ENCODE data around the gene ATRIP. TPM values are rescaled to one million over a fixed set of nuclear protein-coding genes. Genes with fewer than 3 reads are reported as not detected.

The ATRIP gene
- total RNA-seq, 3 donors from 2014 or later, result 8.2 to 8.6 (median 8.2) TPM

GRCh38 chr3:48465531-48466378 lies 19.2 kb downstream of the ATRIP start:
- H3K4me1 ChIP-seq, result peaks cover 19 to 31% of the 10 kb centered on the region in 2 donors
- no peaks in the 10 kb centered on the region for H3K9me3 ChIP-seq
- no peaks in the 10 kb centered on the region for H3K27me3 ChIP-seq
- H3K4me3 ChIP-seq, result peak overlapping the region; percentile 56 to 72 (median 58)
- H3K36me3 ChIP-seq, result no peaks in the 10 kb centered on the region
- no peak for TF ChIP-seq POLR2A (IDR thresholded peaks at IDR 0.05)
- TF ChIP-seq, protein P1, sequence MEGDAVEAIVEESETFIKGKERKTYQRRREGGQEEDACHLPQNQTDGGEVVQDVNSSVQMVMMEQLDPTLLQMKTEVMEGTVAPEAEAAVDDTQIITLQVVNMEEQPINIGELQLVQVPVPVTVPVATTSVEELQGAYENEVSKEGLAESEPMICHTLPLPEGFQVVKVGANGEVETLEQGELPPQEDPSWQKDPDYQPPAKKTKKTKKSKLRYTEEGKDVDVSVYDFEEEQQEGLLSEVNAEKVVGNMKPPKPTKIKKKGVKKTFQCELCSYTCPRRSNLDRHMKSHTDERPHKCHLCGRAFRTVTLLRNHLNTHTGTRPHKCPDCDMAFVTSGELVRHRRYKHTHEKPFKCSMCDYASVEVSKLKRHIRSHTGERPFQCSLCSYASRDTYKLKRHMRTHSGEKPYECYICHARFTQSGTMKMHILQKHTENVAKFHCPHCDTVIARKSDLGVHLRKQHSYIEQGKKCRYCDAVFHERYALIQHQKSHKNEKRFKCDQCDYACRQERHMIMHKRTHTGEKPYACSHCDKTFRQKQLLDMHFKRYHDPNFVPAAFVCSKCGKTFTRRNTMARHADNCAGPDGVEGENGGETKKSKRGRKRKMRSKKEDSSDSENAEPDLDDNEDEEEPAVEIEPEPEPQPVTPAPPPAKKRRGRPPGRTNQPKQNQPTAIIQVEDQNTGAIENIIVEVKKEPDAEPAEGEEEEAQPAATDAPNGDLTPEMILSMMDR (IDR thresholded peaks at IDR 0.05), result peak; percentile 51 to 77 (median 70)
- peak; percentile 79 to 93 (median 87) for TF ChIP-seq POLR2AphosphoS5 (IDR thresholded peaks at IDR 0.05)
- intact Hi-C loops (cut with DNase I; ENCODE audit: low total_unique reads), result no loop called here
- H3K27ac ChIP-seq, result peak overlapping the region; percentile 99 to 100
- peak; percentile 98 to 99 for DNase-seq (ENCODE audit: low spot score in 2 of 2)

DNA sequence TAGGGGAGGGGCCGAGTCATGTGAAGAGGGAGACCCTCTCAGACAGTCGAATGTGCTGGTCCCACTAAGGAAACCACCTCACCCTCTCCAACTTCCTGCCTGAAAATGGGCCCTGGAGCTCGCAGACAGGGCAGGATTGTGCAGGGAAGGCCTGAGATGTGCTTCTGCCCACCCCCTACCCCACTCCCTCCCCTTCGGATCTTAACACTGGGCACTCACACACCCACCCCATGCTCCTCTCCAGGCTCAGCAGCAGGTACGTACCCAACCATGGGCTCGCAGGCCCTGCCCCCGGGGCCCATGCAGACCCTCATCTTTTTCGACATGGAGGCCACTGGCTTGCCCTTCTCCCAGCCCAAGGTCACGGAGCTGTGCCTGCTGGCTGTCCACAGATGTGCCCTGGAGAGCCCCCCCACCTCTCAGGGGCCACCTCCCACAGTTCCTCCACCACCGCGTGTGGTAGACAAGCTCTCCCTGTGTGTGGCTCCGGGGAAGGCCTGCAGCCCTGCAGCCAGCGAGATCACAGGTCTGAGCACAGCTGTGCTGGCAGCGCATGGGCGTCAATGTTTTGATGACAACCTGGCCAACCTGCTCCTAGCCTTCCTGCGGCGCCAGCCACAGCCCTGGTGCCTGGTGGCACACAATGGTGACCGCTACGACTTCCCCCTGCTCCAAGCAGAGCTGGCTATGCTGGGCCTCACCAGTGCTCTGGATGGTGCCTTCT lies 20.0 kb downstream of the ATRIP start:
- no peak for TF ChIP-seq POLR2A (IDR thresholded peaks at IDR 0.05)
- TF ChIP-seq, protein P1 (IDR thresholded peaks at IDR 0.05), result no peak
- no peak for DNase-seq (ENCODE audit: low spot score in 2 of 2)
- H3K27me3 ChIP-seq, result no peaks in the 10 kb centered on the region
- H3K27ac ChIP-seq, result peak overlapping the region; percentile 99 to 100
- no peaks in the 10 kb centered on the region for H3K9me3 ChIP-seq
- no peaks in the 10 kb centered on the region for H3K36me3 ChIP-seq
- peak overlapping the region; percentile 56 to 72 (median 58) for H3K4me3 ChIP-seq
- intact Hi-C loops (cut with DNase I; ENCODE audit: low total_unique reads), result no loop called here
- peaks cover 19 to 31% of the 10 kb centered on the region in 2 donors for H3K4me1 ChIP-seq

DNA sequence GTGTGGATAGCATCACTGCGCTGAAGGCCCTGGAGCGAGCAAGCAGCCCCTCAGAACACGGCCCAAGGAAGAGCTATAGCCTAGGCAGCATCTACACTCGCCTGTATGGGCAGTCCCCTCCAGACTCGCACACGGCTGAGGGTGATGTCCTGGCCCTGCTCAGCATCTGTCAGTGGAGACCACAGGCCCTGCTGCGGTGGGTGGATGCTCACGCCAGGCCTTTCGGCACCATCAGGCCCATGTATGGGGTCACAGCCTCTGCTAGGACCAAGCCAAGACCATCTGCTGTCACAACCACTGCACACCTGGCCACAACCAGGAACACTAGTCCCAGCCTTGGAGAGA lies 20.5 kb downstream of the ATRIP start:
- Histone ChIP-seq H3K27ac (peak overlapping the region; percentile 99 to 100), H3K4me1 (peaks cover 19 to 31% of the 10 kb centered on the region in 2 donors), H3K4me3 (peak overlapping the region; percentile 56 to 72 (median 58)), H3K36me3 (no peaks in the 10 kb centered on the region), H3K9me3 (no peaks in the 10 kb centered on the region), H3K27me3 (no peaks in the 10 kb centered on the region)
- no peak for DNase-seq (ENCODE audit: low spot score in 2 of 2)
- intact Hi-C loops (cut with DNase I; ENCODE audit: low total_unique reads), result no loop called here
- TF ChIP-seq, protein P1 (IDR thresholded peaks at IDR 0.05), result no peak
- TF ChIP-seq POLR2A (IDR thresholded peaks at IDR 0.05) (no peak), POLR2AphosphoS5 (IDR thresholded peaks at IDR 0.05) (no peak)

GRCh38 chr3:48467473-48468267 lies 21.1 kb downstream of the ATRIP start:
- no peaks in the 10 kb centered on the region for H3K9me3 ChIP-seq
- no peaks in the 10 kb centered on the region for H3K36me3 ChIP-seq
- peak overlapping the region; percentile 99 to 100 for H3K27ac ChIP-seq
- TF ChIP-seq POLR2A (IDR thresholded peaks at IDR 0.05) (no peak), POLR2AphosphoS5 (IDR thresholded peaks at IDR 0.05) (no peak)
- TF ChIP-seq, protein P1 (IDR thresholded peaks at IDR 0.05), result no peak
- intact Hi-C loops (cut with DNase I; ENCODE audit: low total_unique reads), result no loop called here
- H3K4me1 ChIP-seq, result peaks cover 19 to 31% of the 10 kb centered on the region in 2 donors
- no peak for DNase-seq (ENCODE audit: low spot score in 2 of 2)
- peak overlapping the region; percentile 56 to 72 (median 58) for H3K4me3 ChIP-seq
- H3K27me3 ChIP-seq, result no peaks in the 10 kb centered on the region

All from breast epithelium (tissue), 4 donors.